ENCODE results near the gene HMCN1. TPM values are rescaled to one million over a fixed set of nuclear protein-coding genes. Genes with fewer than 3 reads are reported as not detected.

The HMCN1 gene
- total and polyA plus RNA-seq, 9 donors, result 1.4 to 26.6 (median 3.8) TPM

- Histone ChIP-seq H3K4me3 (no peak overlapping the region), H3K27me3 (no peaks in the 10 kb centered on the region), H3K9me3 (no peaks in the 10 kb centered on the region), H3K4me1 (ENCODE audit: insufficient read depth) (no peaks in the 10 kb centered on the region), H3K36me3 (no peaks in the 10 kb centered on the region), H3K27ac (no peak overlapping the region)
- TF ChIP-seq POLR2A (IDR thresholded peaks at IDR 0.05), result no peak
- no peak for TF ChIP-seq CTCF (IDR thresholded peaks at IDR 0.05)
- no peak for TF ChIP-seq EP300 (IDR thresholded peaks at IDR 0.05)
- no peak for DNase-seq
- 67 to 88% (median 68%) methylated on average over 1 of the region's 1 CpG for WGBS, 3 donors
- intact Hi-C loops (cut with DNase I), result no loop called here
Measured at GRCh38 chr1:186063091-186063657, 329.0 kb downstream of the HMCN1 start.

DNA sequence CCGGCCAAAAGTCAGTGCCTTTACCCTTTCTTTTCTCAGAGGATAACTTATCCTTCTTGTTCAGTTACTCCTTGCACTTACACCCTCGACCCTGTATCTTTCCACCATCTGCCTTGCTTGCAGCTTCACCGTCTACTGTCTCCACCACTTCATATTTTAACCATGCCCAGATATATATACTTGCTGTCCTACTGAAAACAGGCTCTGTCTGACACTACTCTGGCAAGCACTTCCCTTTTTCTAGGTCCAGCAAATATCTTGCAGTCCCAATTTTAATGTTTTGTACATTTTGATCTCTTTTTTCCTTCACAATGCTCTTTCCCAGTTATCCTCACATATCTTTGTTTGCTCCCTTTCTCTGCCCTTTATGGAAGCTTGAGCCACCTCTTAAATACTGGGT, 332.2 kb downstream of the HMCN1 start:
- no peak overlapping the region for H3K4me3 ChIP-seq
- intact Hi-C loops (cut with DNase I), result no loop called here
- H3K4me1 ChIP-seq (ENCODE audit: insufficient read depth), result no peaks in the 10 kb centered on the region
- TF ChIP-seq EP300 (IDR thresholded peaks at IDR 0.05) (no peak), CTCF (IDR thresholded peaks at IDR 0.05) (no peak), POLR2A (IDR thresholded peaks at IDR 0.05) (no peak)
- H3K27ac ChIP-seq, result no peak overlapping the region
- DNase-seq, result no peak
- no peaks in the 10 kb centered on the region for H3K27me3 ChIP-seq
- H3K9me3 ChIP-seq, result no peaks in the 10 kb centered on the region
- H3K36me3 ChIP-seq, result no peaks in the 10 kb centered on the region
- WGBS, 3 donors, result 81 to 83% (median 83%) methylated on average over 3 of the region's 3 CpGs

DNA sequence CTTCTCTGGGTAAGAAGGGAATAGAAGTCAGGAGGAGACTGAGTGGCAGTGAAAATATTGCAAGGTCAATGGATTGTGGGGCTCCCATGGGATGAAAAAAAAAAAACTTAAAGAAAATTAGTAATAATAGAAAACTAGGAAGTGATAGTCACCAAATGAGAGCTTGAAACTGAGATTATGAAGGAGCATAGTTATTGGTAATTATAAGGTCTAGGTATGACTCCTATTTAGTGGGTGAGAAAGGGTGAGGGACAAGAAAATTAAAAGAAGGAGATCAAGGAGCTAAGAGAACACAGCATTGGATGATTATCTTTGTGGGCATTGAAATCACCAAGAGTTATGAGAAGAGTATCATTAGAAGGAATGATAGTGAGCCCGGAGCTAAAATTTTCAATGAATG, 339.5 kb downstream of the HMCN1 start:
- no peak for DNase-seq
- H3K4me1 ChIP-seq (ENCODE audit: insufficient read depth), result no peaks in the 10 kb centered on the region
- H3K4me3 ChIP-seq, result no peak overlapping the region
- intact Hi-C loops (cut with DNase I), result no loop called here
- no peaks in the 10 kb centered on the region for H3K36me3 ChIP-seq
- 44 to 100% (median 97%) methylated on average over 1 of the region's 1 CpG for WGBS, 3 donors
- no peak for TF ChIP-seq EP300 (IDR thresholded peaks at IDR 0.05)
- no peak for TF ChIP-seq CTCF (IDR thresholded peaks at IDR 0.05)
- TF ChIP-seq POLR2A (IDR thresholded peaks at IDR 0.05), result no peak
- no peak overlapping the region for H3K27ac ChIP-seq
- no peaks in the 10 kb centered on the region for H3K9me3 ChIP-seq
- no peaks in the 10 kb centered on the region for H3K27me3 ChIP-seq

DNA sequence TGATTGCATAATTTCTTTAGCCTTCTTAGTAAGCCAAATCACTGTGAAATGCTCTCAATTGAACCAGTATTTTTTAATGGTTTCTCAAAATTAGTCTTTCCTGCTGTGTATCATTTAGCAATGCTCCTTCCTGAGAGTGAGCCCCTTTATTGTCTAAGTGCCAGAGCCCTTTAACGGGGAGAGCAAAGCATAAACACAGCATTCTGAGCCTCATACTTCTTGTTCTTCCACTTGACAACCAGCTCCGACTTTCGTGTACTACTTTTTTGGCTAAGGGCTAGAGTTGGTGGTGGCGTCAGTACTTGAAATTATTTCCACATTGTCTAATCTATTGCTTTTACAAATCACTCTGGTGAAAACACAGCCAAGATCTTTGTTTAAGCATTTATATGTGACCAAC, 341.8 kb downstream of the HMCN1 start:
- H3K4me1 ChIP-seq (ENCODE audit: insufficient read depth), result no peaks in the 10 kb centered on the region
- intact Hi-C loops (cut with DNase I), result no loop called here
- H3K4me3 ChIP-seq, result no peak overlapping the region
- no peaks in the 10 kb centered on the region for H3K9me3 ChIP-seq
- whole genome bisulfite sequencing, 3 donors, result 79 to 84% (median 81%) methylated on average over 4 of the region's 4 CpGs
- TF ChIP-seq CTCF (IDR thresholded peaks at IDR 0.05), result no peak
- TF ChIP-seq EP300 (IDR thresholded peaks at IDR 0.05), result no peak
- DNase-seq, result no peak
- H3K36me3 ChIP-seq, result no peaks in the 10 kb centered on the region
- no peaks in the 10 kb centered on the region for H3K27me3 ChIP-seq
- H3K27ac ChIP-seq, result no peak overlapping the region
